CD14-positive monocyte (primary cell): ENCODE data around the gene KRT73. TPM values are rescaled to one million over a fixed set of nuclear protein-coding genes. Genes with fewer than 3 reads are reported as not detected.

Source experiments
- DNase-seq, 3 donors: peaks; one replicate each; pipeline ENCODE4 v3.0.0-alpha.2; 2011 to 2022
- H2AFZ ChIP-seq: 2 replicates; pipeline ENCODE4 v1.6.0; 2012; ENCODE audit warnings: mild to moderate bottlenecking, low read depth, low read length, inconsistent platforms; ENCODE audit not compliant: insufficient read depth, poor library complexity, severe bottlenecking
- H3K27ac ChIP-seq, 2 donors: 1 replicate in 1 of 2; 2 replicates in 1 of 2; pipeline ENCODE4 v1.5.1; 2012 to 2013; ENCODE audit warnings: low read length in 2 of 2, control low read depth in 1 of 2, inconsistent platforms in 1 of 2, low read depth in 1 of 2, mild to moderate bottlenecking in 1 of 2
- H3K27me3 ChIP-seq, 2 donors: one replicate each; pipeline versions ENCODE4 v1.6.0 to v1.6.1; 2011 to 2013; ENCODE audit warnings: low read length in 2 of 2; ENCODE audit not compliant: control insufficient read depth in 2 of 2, insufficient read depth in 2 of 2
- H3K36me3 ChIP-seq, 2 donors: replicated peaks in 1 of 2; 1 replicate in 1 of 2; 2 replicates in 1 of 2; pipeline versions ENCODE4 v1.5.1 to v1.6.1; 2012 to 2013; ENCODE audit warnings: low read length in 2 of 2, control low read depth in 1 of 2, inconsistent platforms in 1 of 2, mild to moderate bottlenecking in 1 of 2; ENCODE audit not compliant: insufficient read depth in 2 of 2, control insufficient read depth in 1 of 2
- H3K4me1 ChIP-seq, 2 donors: 1 replicate in 1 of 2; 2 replicates in 1 of 2; pipeline versions ENCODE4 v1.5.1 to v1.6.1; 2012 to 2013; ENCODE audit warnings: low read length in 2 of 2, control low read depth in 1 of 2, inconsistent platforms in 1 of 2, mild to moderate bottlenecking in 1 of 2, moderate library complexity in 1 of 2; ENCODE audit not compliant: insufficient read depth in 2 of 2, control insufficient read depth in 1 of 2
- H3K4me2 ChIP-seq: replicated peaks from 2 replicates; pipeline ENCODE3; 2012; ENCODE audit warnings: low read length, moderate library complexity, mild to moderate bottlenecking; ENCODE audit not compliant: poor library complexity, severe bottlenecking; ENCODE audit errors: extremely low read depth
- H3K4me3 ChIP-seq, 3 experiments: fragments of 200-600 bp in 1 of 3; sonication (generic) in 1 of 3; replicated peaks in 1 of 3; 1 replicate in 2 of 3; 2 replicates in 1 of 3; pipeline ENCODE4 v1.5.1; 2011 to 2013; ENCODE audit warnings: low read length in 3 of 3, mild to moderate bottlenecking in 3 of 3, control low read depth in 2 of 3, low read depth in 2 of 3, inconsistent platforms in 1 of 3, moderate library complexity in 1 of 3
- H3K79me2 ChIP-seq: 2 replicates; pipeline ENCODE4 v1.6.0; 2012; ENCODE audit warnings: mild to moderate bottlenecking, control low read depth, inconsistent platforms, low read length, moderate library complexity; ENCODE audit not compliant: insufficient read depth
- H3K9ac ChIP-seq: 2 replicates; pipeline ENCODE4 v1.6.0; 2017; ENCODE audit warnings: low read length, mild to moderate bottlenecking; ENCODE audit not compliant: insufficient read depth, poor library complexity, severe bottlenecking
- H3K9me3 ChIP-seq, 2 donors: replicated peaks in 1 of 2; 1 replicate in 1 of 2; 2 replicates in 1 of 2; pipeline versions ENCODE4 v1.5.1 to v1.6.1; 2012 to 2013; ENCODE audit warnings: low read length in 2 of 2, control low read depth in 1 of 2; ENCODE audit not compliant: control insufficient read depth in 1 of 2, insufficient read depth in 1 of 2
- H4K20me1 ChIP-seq: 2 replicates; pipeline ENCODE4 v1.6.0; 2012; ENCODE audit warnings: mild to moderate bottlenecking, low read length, control low read depth, moderate library complexity; ENCODE audit not compliant: insufficient read depth
- H3K27ac Mint-ChIP-seq, 7 donors: one replicate each; pipeline ENCODE4 v1.8.0; 2020; ENCODE audit warnings: mild to moderate bottlenecking in 7 of 7, mixed read lengths in 7 of 7, moderate library complexity in 6 of 7, inconsistent platforms in 2 of 7
- H3K27me3 Mint-ChIP-seq, 3 donors: one replicate each; pipeline ENCODE4 v1.8.0; 2021 to 2022; ENCODE audit warnings: low read depth in 3 of 3, mild to moderate bottlenecking in 3 of 3, mixed read lengths in 3 of 3, moderate library complexity in 3 of 3, inconsistent platforms in 1 of 3
- H3K36me3 Mint-ChIP-seq, 2 donors: one replicate each; pipeline ENCODE4 v1.8.0; 2020; ENCODE audit warnings: mixed read lengths in 2 of 2, inconsistent platforms in 1 of 2, mild to moderate bottlenecking in 1 of 2
- H3K4me1 Mint-ChIP-seq: one replicate; pipeline ENCODE4 v1.8.0; 2020; ENCODE audit warnings: mild to moderate bottlenecking, mixed read lengths
- H3K4me3 Mint-ChIP-seq, 2 donors: one replicate each; pipeline ENCODE4 v1.8.0; 2020; ENCODE audit warnings: mild to moderate bottlenecking in 2 of 2, mixed read lengths in 2 of 2, moderate library complexity in 1 of 2
- H3K9me3 Mint-ChIP-seq, 7 donors: one replicate each; pipeline ENCODE4 v1.8.0; 2020 to 2022; ENCODE audit warnings: mixed read lengths in 7 of 7, mild to moderate bottlenecking in 6 of 7, moderate library complexity in 6 of 7, inconsistent platforms in 2 of 7
- CTCF ChIP-seq: fragments of 200-600 bp; IDR thresholded peaks from one replicate; pipeline ENCODE4 v1.8.0; 2022; ENCODE audit warnings: antibody characterized with exemption, mild to moderate bottlenecking
- WGBS: methylation state at CpG from one replicate; pipeline ENCODE4 v1.1.5; 2013; ENCODE audit warnings: missing lambda C conversion rate; ENCODE audit not compliant: insufficient coverage; 5-methylcytosine and 5-hydroxymethylcytosine counted together
- intact Hi-C, 2 donors: fragments of 100-400 bp; cut with micrococcal nuclease; formaldehyde crosslinking; loops; one replicate each; pipeline versions ENCODE4 v1.15.0 to v1.15.1; 2023
- polyA plus RNA-seq, 3 donors: library from polyadenylated mRNA; depleted of rRNA in 1 of 3; unstranded in 2 of 3; stranded (reverse) in 1 of 3; fragments of 300-500 nt in 2 of 3; fragments of >200 nt in 1 of 3; fragmentation: Illumina TruSeq in 2 of 3; gene quantifications; 1 replicate in 2 of 3; 2 replicates in 1 of 3; pipeline ENCODE4 v1.2.3, GENCODE V29; 2012 to 2021

The KRT73 gene
- polyA plus RNA-seq, 3 donors: not detected

- Histone ChIP-seq H3K79me2 (no peaks in the 10 kb centered on the region), H2AFZ (no peak within 1 kb of the TSS), H3K36me3 (no peaks in the 10 kb centered on the region), H3K4me3 (no peak within 1 kb of the TSS), H3K4me1 (no peaks in the 10 kb centered on the region), H3K27ac (no peak within 1 kb of the TSS), H3K4me2 (no peak within 1 kb of the TSS), H3K27me3 (no peaks in the 10 kb centered on the region), H4K20me1 (no peaks in the 10 kb centered on the region), H3K9ac (no peak within 1 kb of the TSS), H3K9me3 (no peaks in the 10 kb centered on the region)
- Mint-ChIP-seq H3K4me3 (no peak within 1 kb of the TSS), H3K27me3 (peaks cover 1 to 6% (median 5%) of the 10 kb centered on the region in 3 donors), H3K27ac (peak within 1 kb of the TSS in 1 of 7 donors; percentile 31), H3K36me3 (no peaks in the 10 kb centered on the region), H3K4me1 (no peaks in the 10 kb centered on the region), H3K9me3 (no peaks in the 10 kb centered on the region)
- TF ChIP-seq CTCF: no peak
- DNase-seq: no peak
- no CpG with 5 or more reads among the region's 3 CpGs for WGBS
- intact Hi-C loops: no loop called here
Observed at GRCh38 chr12:52573743-52574142, 44.6 kb downstream of the KRT73 start, which contains the start of gene KRT74. Gene KRT74, minus strand, starts transcription at chr12:52573843. Its CDS starts 66 bp downstream, at chr12:52573777.

GRCh38 chr12:52573306-52573705 lies 45.1 kb downstream of the KRT73 start:
- H3K9me3 ChIP-seq: no peaks in the 10 kb centered on the region
- no peak overlapping the region for H3K4me3 ChIP-seq
- H3K27ac ChIP-seq: no peak overlapping the region
- Mint-ChIP-seq H3K27ac (no peak overlapping the region), H3K36me3 (no peaks in the 10 kb centered on the region), H3K4me1 (no peaks in the 10 kb centered on the region), H3K27me3 (peaks cover 1 to 6% (median 5%) of the 10 kb centered on the region in 3 donors), H3K4me3 (no peak overlapping the region), H3K9me3 (no peaks in the 10 kb centered on the region)
- 98% methylated on average over 8 of the region's 15 CpGs for WGBS
- no peak overlapping the region for H3K9ac ChIP-seq
- no peaks in the 10 kb centered on the region for H3K4me1 ChIP-seq
- H3K4me2 ChIP-seq: no peak overlapping the region
- no peaks in the 10 kb centered on the region for H4K20me1 ChIP-seq
- no peaks in the 10 kb centered on the region for H3K27me3 ChIP-seq
- intact Hi-C loops: no loop called here
- H3K36me3 ChIP-seq: no peaks in the 10 kb centered on the region
- no peak for DNase-seq
- TF ChIP-seq CTCF: no peak
- no peaks in the 10 kb centered on the region for H3K79me2 ChIP-seq
- H2AFZ ChIP-seq: no peak overlapping the region
